ENCODE results near the gene ZNF714.
A peak's percentile ranks its signal among the peaks of the same experiment; 100 is the strongest.

The ZNF714 gene

DNA sequence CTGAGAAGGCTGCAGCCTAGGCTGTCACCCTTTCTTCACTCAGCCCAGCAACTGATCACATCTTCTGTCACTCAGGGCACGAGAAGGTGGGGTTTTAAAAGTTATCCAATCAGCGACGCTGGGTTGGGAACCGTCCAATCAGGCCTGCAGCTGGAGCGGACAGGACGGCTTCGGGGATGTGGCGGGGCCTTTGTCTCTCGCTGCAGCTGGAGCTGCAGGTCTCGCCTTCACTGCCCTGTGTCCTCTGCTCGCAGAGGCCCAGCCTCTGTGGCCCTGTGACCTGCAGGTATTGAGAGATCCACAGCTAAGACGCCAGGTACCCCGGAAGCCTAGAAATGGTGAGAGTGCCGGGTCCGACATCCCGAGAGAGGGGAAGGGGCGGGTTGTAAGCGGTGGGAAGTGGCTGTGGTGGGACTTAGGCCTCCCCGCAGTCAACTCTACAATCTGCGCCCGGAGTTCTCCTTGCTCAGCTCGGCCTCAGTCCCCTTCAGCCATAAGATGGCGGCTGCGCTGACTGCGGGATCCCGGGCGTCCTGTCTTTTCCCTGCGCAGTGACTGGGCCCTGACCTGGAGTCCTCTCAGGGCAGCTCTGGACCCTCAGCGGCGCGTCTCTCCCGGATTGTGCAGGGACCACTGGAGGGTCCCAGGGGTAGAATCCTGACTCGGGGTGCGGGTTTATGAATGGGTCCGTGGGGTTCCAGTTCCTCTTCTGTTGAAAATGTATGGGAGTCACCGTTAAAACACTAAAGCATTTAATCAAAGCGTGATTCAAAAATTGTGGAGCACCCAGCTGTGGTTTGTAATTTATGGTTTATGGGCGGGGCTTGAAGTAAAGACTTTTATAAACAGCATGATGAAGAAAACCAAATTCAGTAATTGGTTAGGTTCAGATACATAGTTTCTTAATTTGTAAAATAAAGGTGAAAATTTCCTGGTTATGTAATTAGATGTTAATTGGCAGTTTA, at the start of gene ZNF714:
ZNF714 (plus strand) TSS at position 193 of the 965 bp plus-strand sequence. CDS start 16,066 bp downstream, outside the sequence.
- H3K4me1 ChIP-seq (ENCODE audit: control insufficient read depth in 1 of 2, insufficient read depth in 2 of 2, low read length in 2 of 2): peaks cover 0 to 4% of the 10 kb centered on the region in 2 donors
- no peak within 1 kb of the TSS for H3K27ac ChIP-seq (ENCODE audit: low read length)
- H3K9me3 ChIP-seq (ENCODE audit: control insufficient read depth in 1 of 2, low read length in 2 of 2): no peaks in the 10 kb centered on the region

DNA sequence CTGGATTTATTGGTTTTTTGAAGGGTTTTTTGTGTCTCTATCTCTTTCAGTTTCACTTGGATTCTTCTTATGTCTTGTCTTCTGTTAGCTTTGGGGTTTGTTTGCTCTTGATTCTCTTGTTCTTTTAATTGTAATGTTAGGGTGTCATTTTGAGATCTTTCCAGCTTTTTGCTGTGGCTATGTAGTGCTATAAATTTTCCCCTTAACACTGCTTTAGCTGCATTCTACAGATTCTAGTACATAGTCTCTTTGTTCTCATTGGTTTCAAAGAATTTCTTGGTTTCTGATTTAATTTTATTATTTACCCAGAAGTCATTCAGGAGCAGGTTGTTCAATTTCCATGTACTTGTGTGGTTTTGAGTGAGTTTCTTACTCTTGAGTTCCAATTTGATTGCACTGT, 37.0 kb upstream of the ZNF714 start:
- Histone ChIP-seq H3K27me3 (ENCODE audit: low read depth, low read length) (no peaks in the 10 kb centered on the region), H3K4me1 (ENCODE audit: control insufficient read depth in 1 of 2, insufficient read depth in 2 of 2, low read length in 2 of 2) (no peaks in the 10 kb centered on the region), H3K9me3 (ENCODE audit: control insufficient read depth in 1 of 2, low read length in 2 of 2) (peaks cover 14 to 25% of the 10 kb centered on the region in 2 donors), H3K4me3 (ENCODE audit: low read depth in 1 of 2, low read length in 2 of 2) (no peak overlapping the region), H3K36me3 (ENCODE audit: control insufficient read depth in 1 of 2, insufficient read depth in 2 of 2, low read length in 2 of 2) (peaks cover 4 to 46% of the 10 kb centered on the region in 2 donors), H3K27ac (ENCODE audit: low read length) (no peak overlapping the region)

More for the DNA sequence above, at the start of gene ZNF714:
- no peaks in the 10 kb centered on the region for H3K36me3 ChIP-seq (ENCODE audit: control insufficient read depth in 1 of 2, insufficient read depth in 2 of 2, low read length in 2 of 2)
- no peaks in the 10 kb centered on the region for H3K27me3 ChIP-seq (ENCODE audit: low read depth, low read length)
- peak within 1 kb of the TSS; percentile 53 to 79 for H3K4me3 ChIP-seq (ENCODE audit: low read depth in 1 of 2, low read length in 2 of 2)

DNA sequence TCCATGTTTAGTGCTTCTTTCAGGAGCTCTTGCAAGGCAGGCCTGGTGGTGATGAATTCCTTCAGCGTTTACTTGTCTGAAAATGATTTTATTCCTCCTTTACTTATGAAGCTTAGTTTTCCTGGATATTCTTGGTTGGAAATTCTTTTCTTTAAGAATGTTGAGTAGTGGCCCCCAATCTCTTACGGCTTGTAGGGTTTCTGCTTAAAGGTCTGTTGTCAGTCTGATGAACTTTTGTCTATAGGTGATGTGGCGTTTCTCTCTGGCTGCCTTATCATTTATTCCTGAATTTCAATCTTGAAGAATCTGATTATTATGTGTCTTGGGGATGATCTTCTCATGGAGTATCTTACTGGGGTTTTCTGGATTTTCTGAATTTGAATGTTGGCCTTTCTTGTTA, 35.5 kb upstream of the ZNF714 start:
- H3K9me3 ChIP-seq (ENCODE audit: control insufficient read depth in 1 of 2, low read length in 2 of 2): peaks cover 14 to 25% of the 10 kb centered on the region in 2 donors
- peaks cover 4 to 44% of the 10 kb centered on the region in 2 donors for H3K36me3 ChIP-seq (ENCODE audit: control insufficient read depth in 1 of 2, insufficient read depth in 2 of 2, low read length in 2 of 2)
- H3K27me3 ChIP-seq (ENCODE audit: low read depth, low read length): no peaks in the 10 kb centered on the region
- H3K4me1 ChIP-seq (ENCODE audit: control insufficient read depth in 1 of 2, insufficient read depth in 2 of 2, low read length in 2 of 2): no peaks in the 10 kb centered on the region
- no peak overlapping the region for H3K27ac ChIP-seq (ENCODE audit: low read length)
- H3K4me3 ChIP-seq (ENCODE audit: low read depth in 1 of 2, low read length in 2 of 2): no peak overlapping the region

DNA sequence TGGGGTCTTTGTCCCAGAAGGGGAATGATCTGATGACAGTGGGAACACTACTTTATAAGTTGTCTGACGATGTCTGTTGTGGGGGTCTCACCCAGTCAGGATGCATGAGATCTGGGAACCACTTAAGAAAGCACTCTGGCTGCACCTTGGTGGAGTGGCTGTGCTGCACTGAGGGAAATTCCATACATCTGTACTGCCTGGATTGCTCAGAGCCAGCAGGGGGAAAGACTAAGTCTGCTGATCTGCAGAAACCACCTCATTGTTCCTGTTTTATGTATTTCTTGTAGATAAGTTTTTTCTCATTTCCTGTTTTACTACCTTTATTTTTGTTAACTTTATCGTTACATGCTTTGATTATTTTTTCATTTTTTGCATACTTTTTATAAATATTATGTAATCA, 34.3 kb upstream of the ZNF714 start:
- Histone ChIP-seq H3K4me1 (ENCODE audit: control insufficient read depth in 1 of 2, insufficient read depth in 2 of 2, low read length in 2 of 2) (no peaks in the 10 kb centered on the region), H3K27me3 (ENCODE audit: low read depth, low read length) (no peaks in the 10 kb centered on the region), H3K36me3 (ENCODE audit: control insufficient read depth in 1 of 2, insufficient read depth in 2 of 2, low read length in 2 of 2) (peaks cover 4 to 48% of the 10 kb centered on the region in 2 donors), H3K9me3 (ENCODE audit: control insufficient read depth in 1 of 2, low read length in 2 of 2) (peaks cover 14 to 30% of the 10 kb centered on the region in 2 donors), H3K27ac (ENCODE audit: low read length) (no peak overlapping the region), H3K4me3 (ENCODE audit: low read depth in 1 of 2, low read length in 2 of 2) (no peak overlapping the region)

DNA sequence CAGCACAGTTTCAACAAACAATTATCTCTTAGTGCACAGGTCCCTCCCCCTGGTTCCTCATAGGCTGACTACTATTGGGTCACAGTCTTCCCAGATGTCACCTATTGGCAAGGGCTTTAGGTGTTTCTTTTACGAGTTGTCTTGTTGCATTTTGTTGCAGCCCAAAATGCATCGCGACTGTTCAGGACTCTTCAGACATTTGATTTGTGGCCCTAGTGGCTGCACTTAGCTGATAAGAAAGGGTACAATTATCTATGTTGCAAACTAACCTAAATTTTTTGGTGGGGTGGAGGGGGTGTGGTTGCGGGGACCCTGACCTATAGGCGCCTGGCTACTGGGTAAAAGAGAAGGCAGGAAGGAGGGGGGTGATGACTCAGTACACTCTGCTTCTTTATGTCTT, 29.1 kb upstream of the ZNF714 start:
- no peak overlapping the region for H3K27ac ChIP-seq (ENCODE audit: low read length)
- no peak overlapping the region for H3K4me3 ChIP-seq (ENCODE audit: low read depth in 1 of 2, low read length in 2 of 2)
- no peaks in the 10 kb centered on the region for H3K27me3 ChIP-seq (ENCODE audit: low read depth, low read length)
- peaks cover 12 to 51% of the 10 kb centered on the region in 2 donors for H3K36me3 ChIP-seq (ENCODE audit: control insufficient read depth in 1 of 2, insufficient read depth in 2 of 2, low read length in 2 of 2)
- no peaks in the 10 kb centered on the region for H3K4me1 ChIP-seq (ENCODE audit: control insufficient read depth in 1 of 2, insufficient read depth in 2 of 2, low read length in 2 of 2)
- H3K9me3 ChIP-seq (ENCODE audit: control insufficient read depth in 1 of 2, low read length in 2 of 2): peaks cover 10 to 13% of the 10 kb centered on the region in 2 donors

DNA sequence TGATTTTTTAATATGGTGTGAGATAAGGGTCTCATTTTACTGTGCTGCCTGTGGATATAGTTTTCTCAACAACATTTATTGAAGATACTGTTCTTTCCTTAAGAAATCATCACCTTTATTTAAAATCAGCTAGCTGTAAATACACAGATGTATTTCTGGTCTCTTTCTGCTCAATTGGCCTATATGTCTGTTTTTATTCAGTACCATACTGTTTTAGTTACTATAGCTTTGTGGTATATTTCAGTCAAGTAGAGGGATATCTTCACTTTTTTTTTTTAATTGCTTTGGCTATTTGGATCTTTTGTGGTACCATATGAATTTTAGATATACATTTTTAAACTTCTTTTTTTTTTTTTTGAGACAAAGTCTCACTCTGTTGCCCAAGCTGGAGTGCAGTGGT, 16.7 kb upstream of the ZNF714 start:
- peaks cover 0 to 3% of the 10 kb centered on the region in 2 donors for H3K9me3 ChIP-seq (ENCODE audit: control insufficient read depth in 1 of 2, low read length in 2 of 2)
- H3K27me3 ChIP-seq (ENCODE audit: low read depth, low read length): no peaks in the 10 kb centered on the region
- H3K27ac ChIP-seq (ENCODE audit: low read length): no peak overlapping the region
- H3K4me1 ChIP-seq (ENCODE audit: control insufficient read depth in 1 of 2, insufficient read depth in 2 of 2, low read length in 2 of 2): no peaks in the 10 kb centered on the region
- H3K4me3 ChIP-seq (ENCODE audit: low read depth in 1 of 2, low read length in 2 of 2): no peak overlapping the region
- H3K36me3 ChIP-seq (ENCODE audit: control insufficient read depth in 1 of 2, insufficient read depth in 2 of 2, low read length in 2 of 2): peaks cover 0 to 18% of the 10 kb centered on the region in 2 donors

DNA sequence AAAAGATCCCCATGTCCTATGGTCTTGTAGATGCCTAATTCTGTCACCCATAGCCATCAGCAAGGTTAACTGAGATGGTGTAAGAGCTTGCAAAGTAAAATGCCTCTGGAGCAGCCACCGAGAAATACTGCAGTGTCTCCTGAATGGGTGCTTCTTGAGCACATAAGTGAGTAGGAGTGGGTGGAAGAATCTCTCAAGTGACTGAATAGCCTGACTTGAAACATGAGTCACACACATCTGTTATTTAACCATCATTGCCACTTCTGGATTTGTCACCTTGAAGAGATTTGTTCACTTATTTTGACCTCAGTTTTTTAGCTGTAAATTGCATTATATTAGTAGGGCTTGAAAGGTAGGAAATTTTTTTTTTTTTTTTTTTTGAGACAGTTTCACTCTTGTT, 2.3 kb downstream of the ZNF714 start:
- H3K9me3 ChIP-seq (ENCODE audit: control insufficient read depth in 1 of 2, low read length in 2 of 2): no peaks in the 10 kb centered on the region
- H3K27ac ChIP-seq (ENCODE audit: low read length): no peak overlapping the region
- H3K4me3 ChIP-seq (ENCODE audit: low read depth in 1 of 2, low read length in 2 of 2): no peak overlapping the region
- peaks cover 0 to 4% of the 10 kb centered on the region in 2 donors for H3K4me1 ChIP-seq (ENCODE audit: control insufficient read depth in 1 of 2, insufficient read depth in 2 of 2, low read length in 2 of 2)
- H3K36me3 ChIP-seq (ENCODE audit: control insufficient read depth in 1 of 2, insufficient read depth in 2 of 2, low read length in 2 of 2): no peaks in the 10 kb centered on the region
- no peaks in the 10 kb centered on the region for H3K27me3 ChIP-seq (ENCODE audit: low read depth, low read length)

DNA sequence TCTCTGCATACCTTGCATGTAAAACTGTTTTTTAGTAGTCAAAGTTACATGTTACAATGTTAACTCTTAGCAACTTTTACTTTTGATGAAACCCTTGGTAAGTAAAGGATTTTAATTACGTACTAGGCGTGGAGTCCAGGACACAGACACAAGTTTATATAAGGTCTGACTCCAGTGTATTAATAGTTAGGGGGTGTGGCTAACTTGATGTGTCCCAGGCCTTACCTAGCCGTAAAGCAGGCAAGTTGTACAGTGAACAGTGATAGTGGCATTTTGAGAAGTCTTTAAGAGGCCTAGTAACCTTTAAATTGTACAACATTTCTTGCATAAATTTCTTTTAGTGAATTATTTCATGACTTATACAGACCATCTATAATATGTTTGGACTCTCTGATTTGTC, 5.9 kb downstream of the ZNF714 start:
- H3K27ac ChIP-seq (ENCODE audit: low read length): no peak overlapping the region
- no peaks in the 10 kb centered on the region for H3K27me3 ChIP-seq (ENCODE audit: low read depth, low read length)
- H3K36me3 ChIP-seq (ENCODE audit: control insufficient read depth in 1 of 2, insufficient read depth in 2 of 2, low read length in 2 of 2): no peaks in the 10 kb centered on the region
- H3K4me3 ChIP-seq (ENCODE audit: low read depth in 1 of 2, low read length in 2 of 2): no peak overlapping the region
- peaks cover 0 to 4% of the 10 kb centered on the region in 2 donors for H3K4me1 ChIP-seq (ENCODE audit: control insufficient read depth in 1 of 2, insufficient read depth in 2 of 2, low read length in 2 of 2)
- H3K9me3 ChIP-seq (ENCODE audit: control insufficient read depth in 1 of 2, low read length in 2 of 2): no peaks in the 10 kb centered on the region

DNA sequence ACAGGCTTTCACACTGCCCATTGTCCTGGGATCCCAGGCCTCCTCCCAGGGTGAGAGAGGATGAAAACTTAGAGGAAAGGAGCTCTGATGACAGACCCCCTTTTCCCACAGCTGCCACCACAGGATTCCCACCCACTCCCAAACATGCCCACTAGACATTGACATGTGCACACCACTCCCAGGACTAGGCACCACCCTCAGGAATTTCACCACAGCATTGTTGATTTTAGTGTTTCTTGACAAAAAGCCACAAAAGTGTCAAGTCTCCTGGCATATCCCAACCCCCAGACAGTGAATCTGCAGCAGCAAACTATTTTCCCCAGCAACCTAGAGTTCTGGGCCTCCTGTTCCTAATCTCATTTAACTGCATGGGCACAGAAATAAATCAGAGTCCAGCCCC, 10.1 kb downstream of the ZNF714 start:
- H3K27me3 ChIP-seq (ENCODE audit: low read depth, low read length): no peaks in the 10 kb centered on the region
- no peak overlapping the region for H3K4me3 ChIP-seq (ENCODE audit: low read depth in 1 of 2, low read length in 2 of 2)
- no peaks in the 10 kb centered on the region for H3K9me3 ChIP-seq (ENCODE audit: control insufficient read depth in 1 of 2, low read length in 2 of 2)
- H3K4me1 ChIP-seq (ENCODE audit: control insufficient read depth in 1 of 2, insufficient read depth in 2 of 2, low read length in 2 of 2): no peaks in the 10 kb centered on the region
- H3K36me3 ChIP-seq (ENCODE audit: control insufficient read depth in 1 of 2, insufficient read depth in 2 of 2, low read length in 2 of 2): no peaks in the 10 kb centered on the region
- H3K27ac ChIP-seq (ENCODE audit: low read length): no peak overlapping the region

DNA sequence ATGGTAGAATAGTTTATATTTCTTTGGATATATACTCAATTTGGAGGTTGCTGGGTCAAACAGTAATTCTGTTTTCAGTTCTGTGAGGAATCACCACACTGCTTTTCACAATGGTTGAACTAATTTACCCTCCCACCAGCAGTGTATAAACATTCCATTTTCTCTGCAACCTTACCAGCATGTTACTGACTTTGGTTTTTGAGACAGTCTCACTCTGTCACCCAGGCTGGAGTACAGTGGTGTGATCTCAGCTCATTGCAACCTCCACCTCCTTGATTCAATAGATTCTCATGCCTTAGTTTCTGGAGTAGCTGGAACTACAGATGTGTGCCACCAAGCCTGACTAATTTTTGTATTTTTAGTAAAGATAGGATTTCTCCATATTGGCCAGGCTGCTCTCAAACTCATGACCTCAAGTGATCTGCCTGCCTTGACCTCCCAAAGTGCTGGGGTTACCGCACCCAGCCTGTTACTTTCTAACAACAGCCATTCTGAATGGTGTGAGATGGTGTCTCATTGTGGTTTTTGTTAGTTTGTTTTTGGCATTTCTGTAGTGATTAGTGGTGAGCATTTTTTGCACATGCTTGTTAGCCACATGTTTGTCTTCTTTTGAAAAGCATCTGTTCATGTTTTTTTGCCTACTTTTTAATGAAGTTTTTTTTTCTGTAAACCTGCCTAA, 12.5 kb downstream of the ZNF714 start:
- no peak overlapping the region for H3K27ac ChIP-seq (ENCODE audit: low read length)
- H3K4me3 ChIP-seq (ENCODE audit: low read depth in 1 of 2, low read length in 2 of 2): no peak overlapping the region
- H3K4me1 ChIP-seq (ENCODE audit: control insufficient read depth in 1 of 2, insufficient read depth in 2 of 2, low read length in 2 of 2): no peaks in the 10 kb centered on the region
- H3K9me3 ChIP-seq (ENCODE audit: control insufficient read depth in 1 of 2, low read length in 2 of 2): no peaks in the 10 kb centered on the region
- H3K36me3 ChIP-seq (ENCODE audit: control insufficient read depth in 1 of 2, insufficient read depth in 2 of 2, low read length in 2 of 2): no peaks in the 10 kb centered on the region
- H3K27me3 ChIP-seq (ENCODE audit: low read depth, low read length): no peaks in the 10 kb centered on the region

DNA sequence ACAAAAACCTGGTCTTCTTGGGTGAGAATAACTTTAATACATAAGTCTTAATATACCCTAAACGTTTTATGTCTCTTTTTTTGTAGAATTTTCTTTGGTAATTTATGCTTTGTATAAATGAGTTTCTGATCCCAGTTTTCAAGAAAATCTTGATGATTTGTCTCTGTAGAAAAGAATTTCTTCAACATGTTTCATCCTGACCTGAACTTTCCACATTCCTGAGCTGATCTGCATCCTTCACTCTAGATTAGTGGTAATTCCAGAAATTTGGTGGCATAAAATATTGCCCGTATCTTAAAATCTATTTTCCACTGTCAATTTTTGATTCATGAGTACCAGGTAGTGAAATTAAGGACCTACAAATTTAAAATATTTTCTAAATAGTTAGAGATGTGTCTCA, 16.3 kb downstream of the ZNF714 start:
- no peaks in the 10 kb centered on the region for H3K4me1 ChIP-seq (ENCODE audit: control insufficient read depth in 1 of 2, insufficient read depth in 2 of 2, low read length in 2 of 2)
- no peaks in the 10 kb centered on the region for H3K9me3 ChIP-seq (ENCODE audit: control insufficient read depth in 1 of 2, low read length in 2 of 2)
- H3K4me3 ChIP-seq (ENCODE audit: low read depth in 1 of 2, low read length in 2 of 2): no peak overlapping the region
- no peaks in the 10 kb centered on the region for H3K36me3 ChIP-seq (ENCODE audit: control insufficient read depth in 1 of 2, insufficient read depth in 2 of 2, low read length in 2 of 2)
- no peaks in the 10 kb centered on the region for H3K27me3 ChIP-seq (ENCODE audit: low read depth, low read length)
- no peak overlapping the region for H3K27ac ChIP-seq (ENCODE audit: low read length)
